Measurements from ENCODE around the gene NCKAP1. TPM values are rescaled to one million over a fixed set of nuclear protein-coding genes. Genes with fewer than 3 reads are reported as not detected.

Gene NCKAP1
- total and polyA plus RNA-seq, 10 of the 15 experiments (the other 5 are each of a cell fraction or from before 2014, with no cell fraction given): 0.11 to 1.5 (median 0.52) TPM

GRCh38 chr2:182980115-182980514, 58.1 kb downstream of the NCKAP1 start:
- ChIA-PET CTCF (interaction anchor here (0.7 to 5.7 kb wide), 43 partner anchors 9 to 795 kb away, joined by 3 to 93 read pairs (median 4); partner anchors contain the start of gene DUSP19), RAD21 (ENCODE audit: unreplicated experiment) (interaction anchor here (0.6 to 4.8 kb wide), 27 partner anchors 8 to 1712 kb away, joined by 3 to 52 read pairs (median 4); no protein-coding TSS in a partner anchor), POLR2A (interaction anchor here (0.7 kb wide), 1 partner anchor 11 kb away, joined by 3 read pairs; no protein-coding TSS in a partner anchor), SMC1A (ENCODE audit: uncharacterized antibody, unreplicated experiment) (interaction anchor here (0.7 to 4.2 kb wide), 25 partner anchors 12 to 794 kb away, joined by 3 to 47 read pairs (median 5); no protein-coding TSS in a partner anchor)
- BruUV-seq (replicated peaks): no TSS peak
- Histone ChIP-seq H3K4me1 (ENCODE audit: control insufficient read depth, insufficient read depth, low read length) (no peaks in the 10 kb centered on the region), H3K36me3 (ENCODE audit: control insufficient read depth in 2 of 2, insufficient read depth in 2 of 2, low read length in 1 of 2) (no peaks in the 10 kb centered on the region), H4K20me1 (ENCODE audit: control insufficient read depth, insufficient read depth) (no peaks in the 10 kb centered on the region), H3K9ac (ENCODE audit: control insufficient read depth, insufficient read depth, low read length) (no peak overlapping the region), H3K9me3 (replicated peaks; ENCODE audit: control insufficient read depth, insufficient read depth, low read length) (no peaks in the 10 kb centered on the region), H3K4me3 (no peak overlapping the region), H3K79me2 (ENCODE audit: control insufficient read depth, insufficient read depth, low read length) (no peaks in the 10 kb centered on the region), H3K4me2 (ENCODE audit: control insufficient read depth, insufficient read depth) (no peak overlapping the region), H2AFZ (ENCODE audit: control insufficient read depth, low read depth, low read length) (no peak overlapping the region), H3K27me3 (replicated peaks in 1 of 2; ENCODE audit: control insufficient read depth in 2 of 2, insufficient read depth in 2 of 2, low read length in 1 of 2) (no peaks in the 10 kb centered on the region), H3K27ac (ENCODE audit: control insufficient read depth, insufficient read depth) (no peak overlapping the region)
- FAIRE-seq (peak; percentile 54), DNase-seq (ENCODE audit: low read depth, low spot score) (no peak), ATAC-seq (peak; percentile 90)
- in situ Hi-C loops (cut with MboI) (loop anchor here (10.0 to 25.0 kb wide), 3 partner anchors 215 to 793 kb away; no protein-coding TSS in a partner anchor), intact Hi-C loops (cut with micrococcal nuclease; ENCODE audit: unreplicated experiment) (loop anchor here (1.0 to 2.0 kb wide), 4 partner anchors 196 to 794 kb away; no protein-coding TSS in a partner anchor)
- TF ChIP-seq BMI1 (IDR thresholded peaks at IDR 0.05; ENCODE audit: borderline replicate concordance): no peak
- TF ChIP-seq RAD51 (IDR thresholded peaks at IDR 0.05): no peak
- no peak for TF ChIP-seq PML (IDR thresholded peaks at IDR 0.05; ENCODE audit: low read length)
- TF ChIP-seq CBFB (IDR thresholded peaks at IDR 0.05; ENCODE audit: low read depth): no peak
- peak; percentile 65 for TF ChIP-seq RAD21 (IDR thresholded peaks at IDR 0.05; ENCODE audit: insufficient read depth, low read depth, low read length)
- TF ChIP-seq SREBF1 (IDR thresholded peaks at IDR 0.05; ENCODE audit: low read length): no peak
- TF ChIP-seq NFYB (IDR thresholded peaks at IDR 0.05; ENCODE audit: insufficient read depth, low read depth, low read length): no peak
- TF ChIP-seq CHD4 (IDR thresholded peaks at IDR 0.05): no peak
- no peak for TF ChIP-seq HCFC1 (IDR thresholded peaks at IDR 0.05; ENCODE audit: low read length)
- TF ChIP-seq CHD2 (IDR thresholded peaks at IDR 0.05; ENCODE audit: borderline replicate concordance, low read depth, low read length): no peak
- TF ChIP-seq TAF1 (IDR thresholded peaks at IDR 0.05; ENCODE audit: borderline replicate concordance, low read depth, low read length): no peak
- peak; percentile 15; the same call in 1 of the 2 replicates for TF ChIP-seq SPI1 (IDR thresholded peaks at IDR 0.05; ENCODE audit: borderline replicate concordance, insufficient read depth, low read depth, low read length)
- TF ChIP-seq RCOR1 (conservative IDR thresholded peaks at IDR 0.05; ENCODE audit: low read depth, low read length): no peak
- TF ChIP-seq, protein P1, sequence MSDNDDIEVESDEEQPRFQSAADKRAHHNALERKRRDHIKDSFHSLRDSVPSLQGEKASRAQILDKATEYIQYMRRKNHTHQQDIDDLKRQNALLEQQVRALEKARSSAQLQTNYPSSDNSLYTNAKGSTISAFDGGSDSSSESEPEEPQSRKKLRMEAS (IDR thresholded peaks at IDR 0.05; ENCODE audit: low read depth, low read length): no peak
- no peak for TF ChIP-seq HSF1 (IDR thresholded peaks at IDR 0.05; ENCODE audit: low read depth, low read length)
- TF ChIP-seq CTCF (IDR thresholded peaks at IDR 0.05 in 2 of 3, conservative IDR thresholded peaks at IDR 0.05 in 1 of 3; ENCODE audit: control insufficient read depth in 2 of 3, extremely low read depth in 1 of 3, insufficient read depth in 1 of 3, low read depth in 3 of 3, low read length in 3 of 3): peak in 2 of 3 experiments; percentile 24 to 44; a peak in 3 of 6 replicates
- peak; percentile 63; the same call in 1 of the 2 replicates for TF ChIP-seq SMC3 (IDR thresholded peaks at IDR 0.05; ENCODE audit: borderline replicate concordance, low read length)
- no peak for TF ChIP-seq TBL1XR1 (IDR thresholded peaks at IDR 0.05; ENCODE audit: low read depth, low read length)
